Tibial nerve (tissue), 4 donors: ENCODE results near the gene TTLL4. TPM values are rescaled to one million over a fixed set of nuclear protein-coding genes. Genes with fewer than 3 reads are reported as not detected.

Experiments used
- DNase-seq, 2 donors: peaks; one replicate each; pipeline ENCODE4 v3.0.0-alpha.2; 2019; ENCODE audit warnings: low spot score in 2 of 2
- H3K27ac ChIP-seq, 4 donors: fragments of 200-600 bp; sonication (generic) in 3 of 4; one replicate each; pipeline ENCODE4 v1.5.1; 2017 to 2019; ENCODE audit warnings: mild to moderate bottlenecking in 1 of 4
- H3K27me3 ChIP-seq, 2 donors: fragments of 200-600 bp; sonication (generic) in 1 of 2; one replicate each; pipeline versions ENCODE4 v1.5.1 to v1.6.0; 2017 to 2019
- H3K36me3 ChIP-seq, 3 donors: fragments of 200-600 bp; sonication (generic); one replicate each; pipeline ENCODE4 v1.5.1; 2018 to 2019
- H3K4me1 ChIP-seq, 4 donors: fragments of 200-600 bp; sonication (generic) in 3 of 4; one replicate each; pipeline ENCODE4 v1.5.1; 2017 to 2019
- H3K4me3 ChIP-seq, 4 donors: fragments of 200-600 bp; sonication (generic) in 3 of 4; one replicate each; pipeline ENCODE4 v1.5.1; 2017 to 2019; ENCODE audit warnings: mild to moderate bottlenecking in 1 of 4, moderate library complexity in 1 of 4
- H3K9me3 ChIP-seq, 4 donors: fragments of 200-600 bp; sonication (generic) in 3 of 4; one replicate each; pipeline ENCODE4 v1.5.1; 2017 to 2019
- EP300 ChIP-seq, 2 donors: sonication (generic); formaldehyde crosslinking; IDR thresholded peaks; one replicate each; pipeline ENCODE4 v1.6.1; 2017; ENCODE audit warnings: antibody characterized with exemption in 2 of 2, mild to moderate bottlenecking in 1 of 2
- POLR2A ChIP-seq, 2 donors: fragments of 450-650 bp; IDR thresholded peaks; one replicate each; pipeline ENCODE4 v1.6.1; 2017; ENCODE audit warnings: antibody characterized with exemption in 2 of 2, mild to moderate bottlenecking in 2 of 2, moderate library complexity in 2 of 2
- WGBS, 2 donors: methylation state at CpG; one replicate each; pipeline ENCODE4 v1.1.5; 2018; 5-methylcytosine and 5-hydroxymethylcytosine counted together
- total RNA-seq, 4 donors: library from RNA; depleted of rRNA; stranded (reverse); fragments of >200 nt; gene quantifications; one replicate each; pipeline ENCODE4 v1.1.0, GENCODE V29; 2016
- TF ChIP-seq, protein P1 (sequence below), 5 experiments: fragments of 200-600 bp in 3 of 5; fragments of 450-650 bp in 2 of 5; sonication (generic) in 3 of 5; IDR thresholded peaks; one replicate each; pipeline ENCODE4 v1.5.1; 2016 to 2019; ENCODE audit warnings: antibody characterized with exemption in 5 of 5, mild to moderate bottlenecking in 3 of 5, moderate library complexity in 2 of 5

Gene TTLL4
- total RNA-seq, 4 donors from 2014 or later = 15.3 to 49.6 (median 38.4) TPM

- Histone ChIP-seq H3K27me3 (no peaks in the 10 kb centered on the region), H3K36me3 (peaks cover 0 to 2% (median 0%) of the 10 kb centered on the region in 3 donors), H3K27ac (peak overlapping the region in 3 of 4 donors; percentile 67 to 92 (median 87)), H3K9me3 (peaks cover 0 to 10% (median 0%) of the 10 kb centered on the region in 4 donors), H3K4me3 (no peak overlapping the region), H3K4me1 (peaks cover 0 to 32% (median 10%) of the 10 kb centered on the region in 4 donors)
- DNase-seq = no peak
- no peak for TF ChIP-seq POLR2A (IDR thresholded peaks at IDR 0.05)
- TF ChIP-seq EP300 (IDR thresholded peaks at IDR 0.05) = no peak
- TF ChIP-seq, protein P1, sequence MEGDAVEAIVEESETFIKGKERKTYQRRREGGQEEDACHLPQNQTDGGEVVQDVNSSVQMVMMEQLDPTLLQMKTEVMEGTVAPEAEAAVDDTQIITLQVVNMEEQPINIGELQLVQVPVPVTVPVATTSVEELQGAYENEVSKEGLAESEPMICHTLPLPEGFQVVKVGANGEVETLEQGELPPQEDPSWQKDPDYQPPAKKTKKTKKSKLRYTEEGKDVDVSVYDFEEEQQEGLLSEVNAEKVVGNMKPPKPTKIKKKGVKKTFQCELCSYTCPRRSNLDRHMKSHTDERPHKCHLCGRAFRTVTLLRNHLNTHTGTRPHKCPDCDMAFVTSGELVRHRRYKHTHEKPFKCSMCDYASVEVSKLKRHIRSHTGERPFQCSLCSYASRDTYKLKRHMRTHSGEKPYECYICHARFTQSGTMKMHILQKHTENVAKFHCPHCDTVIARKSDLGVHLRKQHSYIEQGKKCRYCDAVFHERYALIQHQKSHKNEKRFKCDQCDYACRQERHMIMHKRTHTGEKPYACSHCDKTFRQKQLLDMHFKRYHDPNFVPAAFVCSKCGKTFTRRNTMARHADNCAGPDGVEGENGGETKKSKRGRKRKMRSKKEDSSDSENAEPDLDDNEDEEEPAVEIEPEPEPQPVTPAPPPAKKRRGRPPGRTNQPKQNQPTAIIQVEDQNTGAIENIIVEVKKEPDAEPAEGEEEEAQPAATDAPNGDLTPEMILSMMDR (IDR thresholded peaks at IDR 0.05) = no peak
- whole genome bisulfite sequencing, 2 donors = 65 to 90% methylated on average over 1 of the region's 1 CpG
Measured at GRCh38 chr2:218804817-218805216, 94.2 kb downstream of the TTLL4 start.

Other genes with a start within 250 kb of the TTLL4 start
- gene USP37, start 142.5 kb upstream of the TTLL4 start, total RNA-seq = 10 to 100 TPM; 14.0 to 40.8 (median 19.9) TPM
- 10 to 100 TPM; 34.2 to 66.4 (median 39.7) TPM for gene CNOT9, start 142.0 kb upstream of the TTLL4 start, total RNA-seq
- gene PLCD4, start 102.9 kb upstream of the TTLL4 start, total RNA-seq = 10 to 100 TPM in 3 of 4 donors, 1 to 10 TPM in 1; 9.2 to 20.1 (median 13.4) TPM
- 10 to 100 TPM; 24.7 to 31.7 (median 26.6) TPM for gene ZNF142, start 51.2 kb upstream of the TTLL4 start, total RNA-seq
- 10 to 100 TPM; 28.2 to 45.2 (median 38.0) TPM for gene BCS1L, start 51.2 kb upstream of the TTLL4 start, total RNA-seq
- 10 to 100 TPM; 13.5 to 57.0 (median 19.5) TPM for gene RNF25, start 38.8 kb upstream of the TTLL4 start, total RNA-seq
- gene STK36, start 38.7 kb upstream of the TTLL4 start, total RNA-seq = 10 to 100 TPM; 63.9 to 71.4 (median 67.6) TPM
- gene CYP27A1, start 71.3 kb downstream of the TTLL4 start, total RNA-seq = 10 to 100 TPM; 57.6 to 92.4 (median 78.9) TPM
- not detected for gene PRKAG3, start 121.0 kb downstream of the TTLL4 start, total RNA-seq
- 10 to 100 TPM; 26.1 to 81.5 (median 48.2) TPM for gene WNT6, start 149.0 kb downstream of the TTLL4 start, total RNA-seq
- gene WNT10A, start 170.0 kb downstream of the TTLL4 start, total RNA-seq = 1 to 10 TPM in 1 of 4 donors, under 1 TPM in 2, not detected in 1; 0.21 to 1.3 (median 0.39) TPM
- not detected for gene CDK5R2, start 248.8 kb downstream of the TTLL4 start, total RNA-seq